Activated CD4-positive, alpha-beta T cell treated with anti-CD3 and anti-CD28 coated beads, Interleukin-2, amount 10 ng/mL, durations not matched to agents 24 days and 14 days (primary cell): ENCODE measurements around the gene RUBCNL. TPM values are rescaled to one million over a fixed set of nuclear protein-coding genes. Genes with fewer than 3 reads are reported as not detected.

ENCODE experiments used
- DNase-seq: peaks from one replicate; pipeline ENCODE4 v3.0.0; 2022
- H3K27ac Mint-ChIP-seq: one replicate; pipeline ENCODE4 v1.8.0; 2022; ENCODE audit warnings: mild to moderate bottlenecking, mixed read lengths
- H3K27me3 Mint-ChIP-seq: one replicate; pipeline ENCODE4 v1.8.0; 2022; ENCODE audit warnings: mixed read lengths
- H3K36me3 Mint-ChIP-seq: one replicate; pipeline ENCODE4 v1.8.0; 2022; ENCODE audit warnings: low read depth, mild to moderate bottlenecking, mixed read lengths
- H3K4me1 Mint-ChIP-seq: one replicate; pipeline ENCODE4 v1.8.0; 2021; ENCODE audit warnings: mixed read lengths
- H3K4me3 Mint-ChIP-seq: one replicate; pipeline ENCODE4 v1.8.0; 2022; ENCODE audit warnings: mild to moderate bottlenecking, moderate library complexity, mixed read lengths
- H3K9me3 Mint-ChIP-seq: one replicate; pipeline ENCODE4 v1.8.0; 2021; ENCODE audit warnings: mixed read lengths
- intact Hi-C: fragments of 100-400 bp; cut with micrococcal nuclease; formaldehyde crosslinking; loops from one replicate; pipeline ENCODE4 v1.15.1; 2023
- total RNA-seq: library from RNA; stranded (reverse); gene quantifications from 2 replicates; pipeline ENCODE4 v1.2.3, GENCODE V29; 2022

Gene RUBCNL
- total RNA-seq, 1 donor from 2014 or later, result 1.5 TPM

DNA sequence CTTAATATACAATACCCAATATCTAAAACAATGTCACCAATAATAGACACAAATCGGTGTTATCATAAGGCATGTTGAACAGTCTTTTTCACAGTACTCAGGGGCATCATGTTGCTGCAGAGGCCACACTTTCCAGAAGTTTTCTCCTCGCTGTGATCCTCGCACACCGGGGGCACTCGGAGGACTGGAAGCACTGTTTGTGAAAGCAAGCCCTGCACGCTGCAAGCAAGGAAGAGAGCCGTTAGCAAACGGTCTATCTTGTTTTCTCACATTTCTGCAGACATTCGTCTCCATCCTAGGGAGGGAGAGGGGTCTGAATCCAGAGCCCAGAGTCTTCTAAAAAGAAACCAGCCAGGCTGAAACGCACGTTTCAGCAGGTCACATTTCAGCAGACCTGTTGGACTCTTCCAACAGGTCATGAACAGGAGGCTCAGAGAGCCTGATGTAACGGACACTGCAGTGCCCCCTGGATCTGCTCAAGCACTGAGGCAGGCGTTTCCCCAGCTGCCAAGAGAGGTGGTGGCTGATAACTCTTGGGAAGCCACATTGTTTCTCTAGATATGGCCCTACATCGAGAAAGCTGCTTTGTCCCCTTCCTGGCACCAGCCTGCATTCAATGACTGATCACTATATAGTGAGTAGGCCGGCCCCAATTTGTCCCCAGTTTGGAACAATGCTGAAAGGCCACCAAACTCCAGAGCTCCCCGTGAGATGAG is 43.6 kb downstream of the RUBCNL start:
- Mint-ChIP-seq H3K36me3 (peaks cover 8% of the 10 kb centered on the region), H3K27me3 (no peaks in the 10 kb centered on the region), H3K9me3 (peaks cover 11% of the 10 kb centered on the region), H3K4me1 (peaks cover 36% of the 10 kb centered on the region), H3K4me3 (no peak overlapping the region), H3K27ac (no peak overlapping the region)
- intact Hi-C loops, result loop anchor here (5.0 to 10.0 kb wide), 2 partner anchors 209 to 411 kb away; partner anchors contain the start of gene LRCH1
- no peak for DNase-seq

DNA sequence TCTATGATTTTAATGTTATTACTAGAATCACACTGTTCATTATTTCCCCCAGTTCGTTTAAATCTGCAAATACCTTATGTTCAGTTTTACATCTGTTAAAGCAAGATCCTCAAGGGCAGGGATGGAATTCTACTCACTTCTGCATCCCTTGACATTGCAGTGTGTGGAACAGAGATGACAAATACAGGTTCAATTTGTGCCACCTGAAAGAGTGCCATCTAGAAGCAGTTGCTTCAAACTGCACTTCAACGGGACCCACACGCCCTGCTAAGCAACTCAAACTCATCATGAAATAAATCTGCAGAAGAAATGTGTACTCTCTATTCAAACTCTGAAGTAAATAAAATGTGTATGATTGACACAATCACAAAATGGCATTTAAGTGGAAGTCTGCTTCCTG is 44.5 kb downstream of the RUBCNL start:
- Mint-ChIP-seq H3K36me3 (peaks cover 8% of the 10 kb centered on the region), H3K27ac (no peak overlapping the region), H3K4me3 (no peak overlapping the region), H3K27me3 (no peaks in the 10 kb centered on the region), H3K4me1 (peaks cover 38% of the 10 kb centered on the region), H3K9me3 (peaks cover 8% of the 10 kb centered on the region)
- intact Hi-C loops, result loop anchor here (5.0 to 10.0 kb wide), 2 partner anchors 210 to 412 kb away; partner anchors contain the start of gene LRCH1
- no peak for DNase-seq

DNA sequence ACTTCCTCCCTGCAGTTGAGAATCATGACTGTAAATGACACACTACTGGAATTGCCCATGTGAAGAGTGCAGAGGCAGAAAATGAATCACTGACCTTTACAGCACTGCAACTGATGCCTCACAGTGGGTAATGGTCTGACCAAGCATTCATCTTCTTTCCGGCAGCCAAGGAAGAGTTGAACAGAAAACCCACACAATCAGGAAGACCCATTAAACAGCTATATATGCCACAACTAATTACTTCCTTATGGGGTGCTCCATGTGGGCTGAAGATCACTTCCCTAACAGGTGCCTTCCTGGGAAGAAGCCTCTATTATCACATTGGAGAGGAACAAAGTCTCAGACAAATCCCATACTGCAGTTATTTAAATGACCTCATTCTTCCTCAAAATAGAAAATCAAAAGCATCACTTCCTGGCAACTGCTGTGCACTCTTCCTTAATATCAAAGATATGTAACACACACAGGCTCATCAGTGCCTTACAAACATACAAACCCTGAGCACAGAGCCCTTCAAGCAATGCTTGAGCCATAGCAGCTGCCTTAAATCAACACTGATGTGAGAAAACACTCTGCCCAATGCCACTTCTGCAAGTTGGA is 45.8 kb downstream of the RUBCNL start:
- intact Hi-C loops, result loop anchor here (1.0 to 10.0 kb wide), 7 partner anchors 12 to 414 kb away; partner anchors contain the start of genes LRCH1 and RUBCNL

GRCh38 chr13:46340631-46341111 is 46.4 kb downstream of the RUBCNL start:
- intact Hi-C loops, result loop anchor here (1.0 to 10.0 kb wide), 7 partner anchors 11 to 414 kb away; partner anchors contain the start of genes LRCH1 and RUBCNL
- H3K27ac Mint-ChIP-seq, result peak overlapping the region; percentile 79
- H3K4me1 Mint-ChIP-seq, result peaks cover 38% of the 10 kb centered on the region
- H3K27me3 Mint-ChIP-seq, result no peaks in the 10 kb centered on the region
- DNase-seq, result no peak
- H3K4me3 Mint-ChIP-seq, result peak overlapping the region; percentile 15
- peaks cover 15% of the 10 kb centered on the region for H3K9me3 Mint-ChIP-seq
- peaks cover 11% of the 10 kb centered on the region for H3K36me3 Mint-ChIP-seq

More for the DNA sequence above, 45.8 kb downstream of the RUBCNL start:
- Mint-ChIP-seq H3K4me1 (peaks cover 38% of the 10 kb centered on the region), H3K36me3 (peaks cover 11% of the 10 kb centered on the region), H3K9me3 (peaks cover 13% of the 10 kb centered on the region), H3K4me3 (peak overlapping the region; percentile 15), H3K27me3 (no peaks in the 10 kb centered on the region), H3K27ac (peak overlapping the region; percentile 79)
- peak; percentile 67 for DNase-seq

DNA sequence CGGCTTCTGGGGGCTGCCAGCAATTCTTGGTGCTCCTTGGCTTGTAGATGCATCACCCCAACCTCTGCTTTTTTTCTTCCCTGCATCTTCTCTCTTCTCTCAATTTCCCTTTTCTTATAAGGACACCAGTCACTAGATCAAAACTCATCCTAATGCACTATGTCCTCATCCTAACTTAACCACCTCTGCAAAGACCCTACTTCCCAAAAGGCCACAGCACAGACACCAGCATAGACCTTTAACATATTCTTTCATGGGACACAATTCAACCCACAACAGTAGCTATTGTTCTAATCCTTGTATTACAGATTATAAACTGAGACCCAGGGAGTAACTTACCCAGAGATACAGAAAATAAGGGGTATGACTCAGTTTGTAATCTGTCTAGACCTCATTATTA is 47.0 kb downstream of the RUBCNL start:
- H3K4me3 Mint-ChIP-seq, result peak overlapping the region; percentile 53

GRCh38 chr13:46339035-46339666 is 47.9 kb downstream of the RUBCNL start:
- peaks cover 48% of the 10 kb centered on the region for H3K4me1 Mint-ChIP-seq
- no peak for DNase-seq
- intact Hi-C loops, result no loop called here
- H3K4me3 Mint-ChIP-seq, result peak overlapping the region; percentile 21
- H3K27ac Mint-ChIP-seq, result peak overlapping the region; percentile 79
- no peaks in the 10 kb centered on the region for H3K27me3 Mint-ChIP-seq
- H3K9me3 Mint-ChIP-seq, result peaks cover 21% of the 10 kb centered on the region
- peaks cover 11% of the 10 kb centered on the region for H3K36me3 Mint-ChIP-seq

More for the DNA sequence above, 47.0 kb downstream of the RUBCNL start:
- H3K27ac Mint-ChIP-seq, result peak overlapping the region; percentile 79
- peaks cover 41% of the 10 kb centered on the region for H3K4me1 Mint-ChIP-seq
- intact Hi-C loops, result loop anchor here (2.0 to 10.0 kb wide), 4 partner anchors 19 to 415 kb away; partner anchors contain the start of genes LRCH1 and RUBCNL
- no peak for DNase-seq
- peaks cover 19% of the 10 kb centered on the region for H3K9me3 Mint-ChIP-seq
- no peaks in the 10 kb centered on the region for H3K27me3 Mint-ChIP-seq
- H3K36me3 Mint-ChIP-seq, result peaks cover 11% of the 10 kb centered on the region

DNA sequence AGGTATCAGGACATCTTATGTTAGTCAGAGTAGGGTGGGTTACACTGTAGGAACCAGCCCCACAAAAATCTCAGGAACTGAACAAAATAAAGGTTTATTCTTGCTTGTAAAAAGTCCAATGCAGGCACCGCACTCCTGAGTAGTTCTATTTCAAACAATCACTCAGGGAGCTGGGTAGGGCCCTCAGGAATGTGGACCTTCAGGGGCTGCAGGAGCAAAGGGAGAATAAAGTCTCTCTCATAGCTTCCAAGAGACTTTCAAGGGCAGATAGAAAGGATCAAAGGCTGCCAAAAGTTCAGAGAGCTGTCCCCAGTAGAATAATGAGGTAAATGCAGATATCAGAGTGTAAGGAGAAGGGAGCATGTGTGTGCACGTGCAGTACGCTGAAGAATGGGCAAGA is 49.4 kb downstream of the RUBCNL start:
- DNase-seq, result no peak
- peaks cover 59% of the 10 kb centered on the region for H3K4me1 Mint-ChIP-seq
- H3K36me3 Mint-ChIP-seq, result peaks cover 11% of the 10 kb centered on the region
- intact Hi-C loops, result no loop called here
- no peak overlapping the region for H3K27ac Mint-ChIP-seq
- H3K27me3 Mint-ChIP-seq, result no peaks in the 10 kb centered on the region
- H3K9me3 Mint-ChIP-seq, result peaks cover 29% of the 10 kb centered on the region
- no peak overlapping the region for H3K4me3 Mint-ChIP-seq

GRCh38 chr13:46334035-46334822 is 52.8 kb downstream of the RUBCNL start:
- no peaks in the 10 kb centered on the region for H3K27me3 Mint-ChIP-seq
- H3K9me3 Mint-ChIP-seq, result peaks cover 24% of the 10 kb centered on the region
- peak overlapping the region; percentile 40 for H3K4me3 Mint-ChIP-seq
- H3K36me3 Mint-ChIP-seq, result peaks cover 8% of the 10 kb centered on the region
- peak; percentile 75 for DNase-seq
- peaks cover 53% of the 10 kb centered on the region for H3K4me1 Mint-ChIP-seq
- intact Hi-C loops, result no loop called here
- peak overlapping the region; percentile 82 for H3K27ac Mint-ChIP-seq

DNA sequence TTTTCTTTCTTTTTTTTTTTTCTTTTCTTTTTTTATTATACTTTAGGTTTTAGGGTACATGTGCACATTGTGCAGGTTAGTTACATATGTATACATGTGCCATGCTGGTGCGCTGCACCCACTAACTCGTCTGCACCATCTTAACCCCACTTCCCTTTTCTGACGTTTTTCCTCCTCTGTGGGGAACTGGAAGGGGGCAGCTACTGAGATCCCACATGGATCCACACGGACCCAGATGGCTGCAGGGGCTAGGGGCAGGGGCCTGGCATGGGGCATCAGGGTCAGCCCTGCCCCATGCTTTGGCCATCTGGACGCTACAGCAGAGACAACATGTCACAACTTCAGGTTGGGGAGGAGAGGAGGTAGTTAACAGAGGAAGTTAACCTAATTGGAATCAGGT is 54.3 kb downstream of the RUBCNL start:
- H3K27ac Mint-ChIP-seq, result peak overlapping the region; percentile 76
- intact Hi-C loops, result no loop called here
- H3K36me3 Mint-ChIP-seq, result peaks cover 5% of the 10 kb centered on the region
- H3K4me1 Mint-ChIP-seq, result peaks cover 52% of the 10 kb centered on the region
- DNase-seq, result no peak
- peak overlapping the region; percentile 38 for H3K4me3 Mint-ChIP-seq
- H3K9me3 Mint-ChIP-seq, result peaks cover 24% of the 10 kb centered on the region
- no peaks in the 10 kb centered on the region for H3K27me3 Mint-ChIP-seq

GRCh38 chr13:46329624-46330023 is 57.4 kb downstream of the RUBCNL start:
- intact Hi-C loops, result loop anchor here (1.0 to 10.0 kb wide), 3 partner anchors 12 to 525 kb away; no protein-coding TSS in a partner anchor
- Mint-ChIP-seq H3K9me3 (peaks cover 11% of the 10 kb centered on the region), H3K4me1 (peaks cover 52% of the 10 kb centered on the region), H3K36me3 (peaks cover 2% of the 10 kb centered on the region), H3K27ac (no peak overlapping the region), H3K27me3 (no peaks in the 10 kb centered on the region), H3K4me3 (no peak overlapping the region)
- DNase-seq, result no peak

- Mint-ChIP-seq H3K4me3 (no peak overlapping the region), H3K9me3 (no peaks in the 10 kb centered on the region), H3K27ac (no peak overlapping the region), H3K27me3 (no peaks in the 10 kb centered on the region), H3K4me1 (peaks cover 31% of the 10 kb centered on the region), H3K36me3 (no peaks in the 10 kb centered on the region)
- intact Hi-C loops, result loop anchor here (10.0 kb wide), 2 partner anchors 162 to 522 kb away; no protein-coding TSS in a partner anchor
- peak; percentile 44 for DNase-seq
These were observed 59.8 kb downstream of the RUBCNL start for GRCh38 chr13:46327246-46327645.

DNA sequence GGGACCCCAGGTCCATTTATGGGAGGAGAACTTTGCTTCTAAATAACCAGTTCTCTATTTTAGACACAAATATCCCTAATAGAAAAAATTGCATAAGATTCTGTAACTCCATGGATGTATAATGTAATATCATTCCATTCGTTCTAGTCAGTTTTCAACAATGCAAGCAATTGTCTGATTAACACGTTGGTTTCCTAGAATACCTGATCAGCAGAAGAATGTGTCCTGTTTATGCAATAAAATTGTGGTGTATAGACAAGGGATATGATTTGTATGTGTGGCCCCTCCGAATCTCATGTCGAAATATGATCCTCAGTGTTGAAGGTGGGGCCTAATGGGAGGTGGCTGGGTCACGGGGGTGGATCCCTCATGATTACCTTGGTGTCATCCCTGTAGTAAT is 62.1 kb downstream of the RUBCNL start:
- DNase-seq, result no peak
- intact Hi-C loops, result loop anchor here (5.0 to 10.0 kb wide), 5 partner anchors 38 to 703 kb away; partner anchors contain the start of gene LRRC63
- Mint-ChIP-seq H3K36me3 (no peaks in the 10 kb centered on the region), H3K27me3 (no peaks in the 10 kb centered on the region), H3K4me1 (peaks cover 34% of the 10 kb centered on the region), H3K9me3 (no peaks in the 10 kb centered on the region), H3K27ac (no peak overlapping the region), H3K4me3 (no peak overlapping the region)
